Measurements from ENCODE around the gene MPPE1. TPM values are rescaled to one million over a fixed set of nuclear protein-coding genes. Genes with fewer than 3 reads are reported as not detected.
A peak's percentile ranks its signal among the peaks of the same experiment; 100 is the strongest.
"Not testable (repeated sequence)": the region's sequence is repeated elsewhere in the genome, so short reads cannot be mapped to it uniquely, and the experiment has no call there.

MPPE1 gene
- total and polyA plus RNA-seq, 12 donors, result 18.3 to 45.9 (median 34.1) TPM

GRCh38 chr18:11948852-11949523 lies 40.9 kb upstream of the MPPE1 start:
- peaks cover 0 to 24% (median 15%) of the 10 kb centered on the region in 9 donors for H3K4me1 ChIP-seq
- H3K4me3 ChIP-seq, result no peak overlapping the region
- ATAC-seq, result no peak
- WGBS, 2 donors, result 76% methylated on average over 6 of the region's 6 CpGs
- DNase-seq, result no peak
- no peaks in the 10 kb centered on the region for H3K27me3 ChIP-seq
- no peaks in the 10 kb centered on the region for H3K9me3 ChIP-seq
- peak overlapping the region in 4 of 10 donors; percentile 87 to 99 (median 97) for H3K27ac ChIP-seq
- no peak for TF ChIP-seq CTCF (IDR thresholded peaks at IDR 0.05)
- intact Hi-C loops (cut with DNase I), result loop anchor here in 3 of 10 donors (2.0 to 5.0 kb wide), 3 partner anchors 33 to 98 kb away; partner anchors contain the start of genes CHMP1B (in 1 of the 3), IMPA2 (in 1 of the 3) and MPPE1 (in 1 of the 3)
- H3K36me3 ChIP-seq, result no peaks in the 10 kb centered on the region

GRCh38 chr18:11947214-11948191 lies 39.4 kb upstream of the MPPE1 start:
- 5 to 7% methylated on average over 55 of the region's 55 CpGs for WGBS, 2 donors
- Histone ChIP-seq H3K27ac (peak overlapping the region; percentile 76 to 99 (median 97)), H3K27me3 (no peaks in the 10 kb centered on the region), H3K4me3 (peak overlapping the region; percentile 23 to 75 (median 59)), H3K36me3 (no peaks in the 10 kb centered on the region), H3K9me3 (no peaks in the 10 kb centered on the region), H3K4me1 (peaks cover 0 to 24% (median 15%) of the 10 kb centered on the region in 9 donors)
- intact Hi-C loops (cut with DNase I), result loop anchor here in 8 of 10 donors (1.0 to 5.0 kb wide), 7 partner anchors 33 to 97 kb away; partner anchors contain the start of genes IMPA2 (in 7 of the 8), CHMP1B (in 2 of the 8) and MPPE1 (in 2 of the 8)
- peak in 3 of 9 donors; percentile 6 to 15 (median 8) for TF ChIP-seq CTCF (IDR thresholded peaks at IDR 0.05)
- DNase-seq (peak; percentile 92 to 94), ATAC-seq (peak; percentile 96 to 99 (median 98))

DNA sequence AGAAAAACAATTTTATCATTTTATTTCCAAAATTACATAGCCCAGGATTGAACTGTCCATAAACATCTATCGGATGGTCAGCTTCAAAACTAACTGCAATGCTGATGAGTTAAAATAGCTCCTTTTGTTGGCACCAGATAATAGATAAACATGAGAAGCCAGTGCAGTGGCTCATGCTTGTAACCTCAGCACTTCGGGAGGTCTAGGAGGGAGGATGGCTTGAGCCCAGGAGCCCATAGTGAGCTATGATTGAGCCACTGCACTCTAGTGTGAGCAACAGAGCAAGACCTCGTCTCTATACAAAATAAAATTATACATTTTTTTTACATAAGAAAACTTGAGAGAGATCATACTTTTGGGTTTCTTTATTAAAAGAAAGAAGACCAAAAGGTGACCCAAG lies 38.6 kb upstream of the MPPE1 start:
- peak overlapping the region in 8 of 10 donors; percentile 51 to 75 (median 62) for H3K4me3 ChIP-seq
- intact Hi-C loops (cut with DNase I), result loop anchor here in 8 of 10 donors (1.0 to 5.0 kb wide), 7 partner anchors 34 to 96 kb away; partner anchors contain the start of genes IMPA2 (in 7 of the 8), MPPE1 (in 2 of the 8) and CHMP1B (in 1 of the 8)
- ATAC-seq (peak in 5 of 8 donors; percentile 28 to 46 (median 35)), DNase-seq (no peak)
- H3K9me3 ChIP-seq, result no peaks in the 10 kb centered on the region
- H3K27me3 ChIP-seq, result no peaks in the 10 kb centered on the region
- TF ChIP-seq CTCF (IDR thresholded peaks at IDR 0.05), result no peak
- peaks cover 0 to 24% (median 15%) of the 10 kb centered on the region in 9 donors for H3K4me1 ChIP-seq
- WGBS, 2 donors, result 13 to 18% methylated on average over 3 of the region's 3 CpGs
- H3K27ac ChIP-seq, result peak overlapping the region; percentile 76 to 99 (median 97)
- no peaks in the 10 kb centered on the region for H3K36me3 ChIP-seq

DNA sequence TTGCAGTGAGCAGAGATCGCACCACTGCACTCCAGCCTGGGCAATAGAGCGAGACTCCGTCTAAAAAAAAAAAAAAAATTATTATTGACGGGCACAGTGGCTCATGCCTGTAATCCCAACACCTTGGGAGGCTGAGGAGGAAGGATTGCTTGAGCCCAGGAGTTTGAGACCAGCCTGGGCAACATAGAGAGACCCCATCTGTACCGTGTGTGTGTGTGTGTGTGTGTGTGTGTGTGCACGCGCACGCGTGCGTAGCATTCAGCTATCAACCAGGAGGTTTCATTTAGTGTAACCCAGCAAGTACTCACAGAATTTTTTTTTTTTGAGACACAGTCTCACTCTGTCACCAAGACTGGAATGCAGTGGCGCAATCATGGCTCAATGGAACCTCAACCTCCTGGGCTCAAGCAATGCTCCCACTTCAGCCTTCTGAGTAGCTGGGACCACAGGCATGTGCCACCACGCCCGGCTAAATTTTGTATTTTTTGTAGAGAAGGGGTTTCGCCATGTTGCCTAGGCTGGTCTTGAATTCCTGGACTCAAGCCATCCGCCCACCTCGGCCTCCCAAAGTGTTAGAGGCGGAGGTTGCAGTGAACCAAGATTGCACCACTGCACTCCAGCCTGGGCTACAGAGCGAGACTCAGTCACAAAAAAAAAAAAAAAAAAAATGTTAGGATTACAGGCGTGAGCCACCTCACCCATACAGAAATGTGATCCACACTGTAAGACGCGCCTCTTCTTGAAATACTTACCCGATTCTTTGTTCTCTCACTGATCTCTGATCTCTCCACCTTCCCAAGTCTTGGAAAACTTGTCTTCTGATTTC lies 37.9 kb upstream of the MPPE1 start:
- intact Hi-C loops (cut with DNase I), result loop anchor here in 6 of 10 donors (2.0 to 5.0 kb wide), 6 partner anchors 35 to 95 kb away; partner anchors contain the start of genes IMPA2 (in 5 of the 6), MPPE1 (in 2 of the 6) and CHMP1B (in 1 of the 6)

More for the DNA sequence above, 37.9 kb upstream of the MPPE1 start:
- Histone ChIP-seq H3K4me3 (peak overlapping the region in 1 of 10 donors; percentile 60), H3K27ac (peak overlapping the region in 7 of 10 donors; percentile 87 to 99 (median 97)), H3K4me1 (peaks cover 0 to 24% (median 15%) of the 10 kb centered on the region in 9 donors)
- ATAC-seq, H3K9me3 ChIP-seq, H3K36me3 ChIP-seq, H3K27me3 ChIP-seq, DNase-seq: not testable (repeated sequence)
- WGBS, 2 donors, result 92 to 95% methylated on average over 21 to 22 of the region's 22 CpGs

Data from heart right ventricle (tissue), 16 donors.